Esophagus muscularis mucosa (tissue), 4 donors: ENCODE measurements around the gene DYNC1I1. TPM values are rescaled to one million over a fixed set of nuclear protein-coding genes. Genes with fewer than 3 reads are reported as not detected.

Experiments
- DNase-seq: peaks from one replicate; pipeline ENCODE4 v3.0.0-alpha.2; 2017; ENCODE audit errors: extremely low spot score
- H3K27ac ChIP-seq, 4 donors: fragments of 200-600 bp; sonication (generic); replicated peaks in 1 of 4; 1 replicate in 3 of 4; 2 replicates in 1 of 4; pipeline ENCODE4 v1.5.1; 2016 to 2019; ENCODE audit warnings: mild to moderate bottlenecking in 1 of 4
- H3K27me3 ChIP-seq, 4 donors: fragments of 200-600 bp; sonication (generic); one replicate each; pipeline versions ENCODE4 v1.5.1 to v1.6.0; 2016 to 2019
- H3K36me3 ChIP-seq, 4 donors: fragments of 200-600 bp; sonication (generic); one replicate each; pipeline ENCODE4 v1.5.1; 2016 to 2019
- H3K4me1 ChIP-seq, 4 donors: fragments of 200-600 bp; sonication (generic); one replicate each; pipeline ENCODE4 v1.5.1; 2016 to 2019
- H3K4me3 ChIP-seq, 4 donors: fragments of 200-600 bp; sonication (generic); 1 replicate in 2 of 4; 2 replicates in 2 of 4; pipeline ENCODE4 v1.5.1; 2016 to 2019; ENCODE audit warnings: mild to moderate bottlenecking in 4 of 4, moderate library complexity in 1 of 4
- H3K9me3 ChIP-seq, 4 donors: fragments of 200-600 bp; sonication (generic); 1 replicate in 3 of 4; 2 replicates in 1 of 4; pipeline ENCODE4 v1.5.1; 2016 to 2019
- CTCF ChIP-seq, 3 experiments: fragments of 200-600 bp in 2 of 3; fragments of 450-650 bp in 1 of 3; sonication (generic) in 2 of 3; IDR thresholded peaks; one replicate each; pipeline ENCODE4 v1.5.1; 2017 to 2019; ENCODE audit warnings: antibody characterized with exemption in 3 of 3, mild to moderate bottlenecking in 2 of 3, moderate library complexity in 1 of 3
- EP300 ChIP-seq: sonication (generic); formaldehyde crosslinking; IDR thresholded peaks from one replicate; pipeline ENCODE4 v1.6.1; 2017; ENCODE audit warnings: antibody characterized with exemption
- POLR2A ChIP-seq: fragments of 450-650 bp; IDR thresholded peaks from one replicate; pipeline ENCODE4 v1.6.1; 2017; ENCODE audit warnings: antibody characterized with exemption, moderate library complexity, mild to moderate bottlenecking, low read depth
- POLR2AphosphoS5 ChIP-seq, 2 donors: sonication (generic); formaldehyde crosslinking; IDR thresholded peaks; one replicate each; pipeline ENCODE4 v1.6.1; 2017; ENCODE audit warnings: antibody characterized with exemption in 2 of 2
- WGBS: methylation state at CpG from one replicate; pipeline ENCODE4 v1.1.5; 2018; 5-methylcytosine and 5-hydroxymethylcytosine counted together
- intact Hi-C: fragments of 100-400 bp; cut with DNase I; formaldehyde crosslinking; loops from one replicate; pipeline ENCODE4 v1.15.1; 2023
- total RNA-seq, 4 donors: library from RNA; depleted of rRNA; stranded (reverse); fragments of >200 nt; gene quantifications; one replicate each; pipeline versions ENCODE4 v1.1.0 to v1.2.1, GENCODE V29; 2016

Gene DYNC1I1
- total RNA-seq, 4 donors from 2014 or later = 8.7 to 16.4 (median 12.3) TPM

GRCh38 chr7:95845007-95845406 is 72.7 kb downstream of the DYNC1I1 start:
- H3K4me1 ChIP-seq = no peaks in the 10 kb centered on the region
- no peak for DNase-seq
- no peak overlapping the region for H3K4me3 ChIP-seq
- H3K27me3 ChIP-seq = no peaks in the 10 kb centered on the region
- no peak overlapping the region for H3K27ac ChIP-seq
- intact Hi-C loops = no loop called here
- H3K36me3 ChIP-seq = no peaks in the 10 kb centered on the region
- no peak for TF ChIP-seq POLR2AphosphoS5 (IDR thresholded peaks at IDR 0.05)
- TF ChIP-seq POLR2A = no peak
- TF ChIP-seq CTCF (IDR thresholded peaks at IDR 0.05) = no peak
- no peak for TF ChIP-seq EP300
- no peaks in the 10 kb centered on the region for H3K9me3 ChIP-seq

- intact Hi-C loops = no loop called here
- TF ChIP-seq CTCF (IDR thresholded peaks at IDR 0.05) (no peak), EP300 (no peak), POLR2A (no peak), POLR2AphosphoS5 (IDR thresholded peaks at IDR 0.05) (no peak)
- Histone ChIP-seq H3K9me3 (no peaks in the 10 kb centered on the region), H3K4me3 (no peak overlapping the region), H3K36me3 (no peaks in the 10 kb centered on the region), H3K27ac (no peak overlapping the region), H3K4me1 (no peaks in the 10 kb centered on the region), H3K27me3 (no peaks in the 10 kb centered on the region)
- WGBS = 36% methylated on average over 4 of the region's 4 CpGs
- DNase-seq = no peak
These were observed 74.7 kb downstream of the DYNC1I1 start for GRCh38 chr7:95847061-95847460.

DNA sequence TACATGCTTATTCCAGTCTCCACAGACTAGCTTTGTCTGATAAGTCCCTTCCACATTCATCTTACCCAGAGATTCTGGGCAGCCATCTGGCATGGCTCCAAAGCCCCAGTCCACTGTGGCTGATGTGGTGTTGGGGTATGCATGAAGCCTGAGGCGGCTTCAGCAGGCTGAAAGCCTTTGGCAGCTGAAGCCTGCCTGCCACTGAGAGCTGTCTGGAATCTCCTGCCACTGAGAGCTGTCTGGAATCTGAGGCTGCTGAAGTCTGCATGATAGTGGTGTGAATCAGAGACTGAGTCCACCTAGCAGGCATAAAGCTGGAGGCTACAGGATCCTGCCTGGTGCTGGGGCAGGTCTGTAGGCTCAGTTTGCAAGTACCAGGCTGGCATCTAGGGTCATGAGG is 87.1 kb downstream of the DYNC1I1 start:
- intact Hi-C loops = no loop called here
- peaks cover 0 to 9% (median 2%) of the 10 kb centered on the region in 4 donors for H3K9me3 ChIP-seq
- H3K36me3 ChIP-seq = no peaks in the 10 kb centered on the region
- WGBS = no CpG with 5 or more reads among the region's 1 CpG
- no peaks in the 10 kb centered on the region for H3K27me3 ChIP-seq
- TF ChIP-seq POLR2A (no peak), CTCF (IDR thresholded peaks at IDR 0.05) (no peak), EP300 (no peak), POLR2AphosphoS5 (IDR thresholded peaks at IDR 0.05) (no peak)
- no peak overlapping the region for H3K4me3 ChIP-seq
- H3K27ac ChIP-seq = no peak overlapping the region
- no peaks in the 10 kb centered on the region for H3K4me1 ChIP-seq
- DNase-seq = no peak

DNA sequence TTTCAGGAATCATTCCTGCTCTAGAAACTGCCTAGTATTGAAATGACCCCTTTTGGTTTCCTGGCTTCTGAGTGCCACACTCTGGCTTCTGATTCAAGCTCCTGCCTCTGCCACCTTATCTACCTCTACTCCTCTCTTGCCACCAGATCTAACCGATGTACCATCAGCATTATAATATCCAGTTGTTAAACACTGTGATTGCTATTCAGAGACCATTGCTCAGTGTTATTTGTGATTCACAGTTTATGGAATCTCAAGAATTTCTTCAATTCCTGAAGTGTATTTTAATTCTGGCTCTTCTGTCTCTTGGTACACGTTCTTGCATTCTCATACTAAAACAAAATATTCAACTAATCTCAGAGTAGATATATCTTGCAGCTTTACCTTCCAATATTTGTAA is 88.7 kb downstream of the DYNC1I1 start:
- H3K4me1 ChIP-seq = no peaks in the 10 kb centered on the region
- H3K9me3 ChIP-seq = peaks cover 0 to 9% (median 2%) of the 10 kb centered on the region in 4 donors
- 74% methylated on average over 2 of the region's 2 CpGs for WGBS
- no peaks in the 10 kb centered on the region for H3K27me3 ChIP-seq
- DNase-seq = no peak
- no peaks in the 10 kb centered on the region for H3K36me3 ChIP-seq
- intact Hi-C loops = no loop called here
- H3K4me3 ChIP-seq = no peak overlapping the region
- no peak for TF ChIP-seq POLR2A
- no peak for TF ChIP-seq CTCF (IDR thresholded peaks at IDR 0.05)
- TF ChIP-seq POLR2AphosphoS5 (IDR thresholded peaks at IDR 0.05) = no peak
- no peak for TF ChIP-seq EP300
- H3K27ac ChIP-seq = no peak overlapping the region

GRCh38 chr7:95863623-95864022 is 91.3 kb downstream of the DYNC1I1 start:
- DNase-seq = no peak
- no peak overlapping the region for H3K4me3 ChIP-seq
- intact Hi-C loops = no loop called here
- no peaks in the 10 kb centered on the region for H3K36me3 ChIP-seq
- no peaks in the 10 kb centered on the region for H3K4me1 ChIP-seq
- WGBS = 52% methylated on average over 2 of the region's 2 CpGs
- peaks cover 0 to 9% (median 2%) of the 10 kb centered on the region in 4 donors for H3K9me3 ChIP-seq
- H3K27ac ChIP-seq = no peak overlapping the region
- TF ChIP-seq POLR2AphosphoS5 (IDR thresholded peaks at IDR 0.05) (no peak), CTCF (IDR thresholded peaks at IDR 0.05) (no peak), POLR2A (no peak), EP300 (no peak)
- H3K27me3 ChIP-seq = no peaks in the 10 kb centered on the region
